GM18870 (cell line): ENCODE measurements around the gene FYB2.

Experiments used
- ATAC-seq: cut with Tn5 transposase; IDR thresholded peaks from one replicate; pipeline ENCODE4 v1.9.1; 2021; ENCODE audit warnings: moderate library complexity; ENCODE audit not compliant: unreplicated experiment

FYB2 gene

DNA sequence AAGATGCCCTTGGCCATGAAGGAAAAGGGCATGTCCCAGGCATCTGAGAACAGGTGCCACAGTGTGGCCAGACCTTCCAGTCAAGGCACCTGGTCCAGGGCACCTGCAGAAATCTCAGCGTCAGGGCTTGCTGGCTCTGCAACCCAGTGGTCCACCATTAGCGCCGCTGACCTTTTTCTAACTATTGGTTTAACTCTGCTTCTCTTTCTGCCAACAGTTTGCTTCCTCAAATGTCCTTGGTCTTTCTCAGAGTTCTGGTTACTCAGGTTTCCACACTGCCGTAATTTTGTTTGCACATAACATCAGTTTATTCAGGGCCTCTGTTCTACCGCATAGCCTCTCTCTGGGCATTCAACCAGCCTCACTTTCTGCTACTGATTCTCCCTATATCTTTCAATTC, 16.5 kb upstream of the FYB2 start:
- no peak for ATAC-seq

DNA sequence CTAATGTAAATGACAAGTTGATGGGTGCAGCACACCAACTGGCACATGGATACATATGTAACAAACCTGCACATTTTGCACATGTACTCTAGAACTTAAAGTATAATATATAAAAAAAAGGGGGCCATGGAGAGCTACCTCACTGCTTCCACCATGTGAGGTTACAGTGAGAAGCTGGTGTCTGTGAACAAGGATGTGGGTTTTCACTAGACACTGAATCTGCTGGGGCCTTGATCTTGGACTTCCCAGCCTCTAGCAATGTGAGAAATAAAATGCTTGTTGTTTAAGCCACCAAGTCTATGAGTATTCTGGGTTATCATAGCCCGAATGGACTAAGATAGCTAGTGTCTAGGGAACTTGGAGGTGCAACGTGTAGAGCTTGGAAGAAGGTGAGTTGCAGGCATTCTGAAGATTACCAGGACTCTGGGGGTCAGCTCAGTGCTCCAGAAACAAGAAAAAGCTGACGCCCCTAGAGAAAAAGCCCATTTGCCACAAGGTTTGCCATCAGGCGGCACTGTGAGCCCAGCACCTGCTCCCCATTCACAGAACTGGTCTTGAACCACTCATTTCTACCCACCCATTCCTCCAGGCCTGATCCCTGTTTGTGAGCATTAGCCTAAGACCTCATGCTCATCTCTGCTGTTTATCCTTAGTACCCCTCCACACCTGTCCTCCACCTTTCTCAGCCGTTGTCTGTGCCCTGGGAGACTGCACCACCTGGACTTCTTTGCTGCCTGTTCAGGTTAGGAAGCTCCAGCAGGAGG, 15.1 kb upstream of the FYB2 start:
- no peak for ATAC-seq

DNA sequence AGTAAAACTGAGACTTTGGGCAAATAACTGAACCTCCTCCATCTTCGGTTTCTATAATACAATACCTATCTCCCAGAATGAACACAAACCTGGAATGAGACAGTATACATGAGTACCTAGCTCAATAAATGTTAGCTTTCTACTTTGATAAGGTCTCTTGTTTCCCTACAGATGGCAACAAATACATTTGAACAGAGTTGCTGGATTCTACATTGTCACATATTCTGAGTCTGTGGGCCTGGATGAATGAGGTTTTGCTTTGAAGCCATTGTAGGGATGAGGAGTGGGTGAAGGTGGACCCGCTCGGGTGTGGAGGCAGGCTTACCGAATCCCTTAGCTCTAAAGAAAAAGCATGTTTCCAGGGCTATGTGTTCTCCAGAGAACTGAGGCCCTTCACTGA, 13.9 kb upstream of the FYB2 start:
- no peak for ATAC-seq

DNA sequence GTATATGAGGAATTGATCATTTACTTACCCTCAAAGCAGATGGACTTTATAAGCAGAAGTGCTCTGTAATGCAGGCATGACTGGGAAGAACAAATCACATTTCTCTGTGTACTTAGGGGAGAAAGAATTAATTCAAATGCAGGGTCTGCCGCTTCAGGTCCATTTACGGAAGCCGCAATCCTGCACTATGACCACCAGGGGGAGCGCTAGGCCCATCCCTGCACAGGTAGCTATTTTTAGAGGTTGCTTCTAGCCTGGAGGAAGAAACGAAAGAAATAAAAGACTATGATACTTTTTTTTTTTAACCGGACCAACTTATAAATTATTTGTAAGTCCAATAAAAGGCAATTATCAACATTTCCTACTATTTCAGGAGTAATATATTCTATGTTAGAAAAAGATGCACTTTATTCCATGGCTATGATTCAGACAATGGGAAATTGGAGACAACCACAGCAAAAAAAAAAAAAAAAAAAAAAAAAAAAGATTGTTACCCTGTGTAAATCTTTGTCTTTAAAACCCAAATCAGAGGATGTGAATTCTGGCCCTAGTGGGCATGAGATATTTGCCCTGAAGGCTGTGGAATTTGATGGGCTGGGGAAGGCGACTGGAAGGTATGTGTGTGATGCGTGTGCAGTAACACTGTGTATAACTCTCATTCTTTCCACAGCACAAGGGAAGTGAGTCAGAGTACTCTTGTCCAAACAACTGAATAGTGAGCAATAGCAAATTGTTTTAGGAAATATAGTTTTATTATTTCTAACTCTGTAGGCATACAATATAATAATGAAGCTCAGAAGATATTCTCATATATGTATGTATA, 12.9 kb upstream of the FYB2 start:
- ATAC-seq = no peak

DNA sequence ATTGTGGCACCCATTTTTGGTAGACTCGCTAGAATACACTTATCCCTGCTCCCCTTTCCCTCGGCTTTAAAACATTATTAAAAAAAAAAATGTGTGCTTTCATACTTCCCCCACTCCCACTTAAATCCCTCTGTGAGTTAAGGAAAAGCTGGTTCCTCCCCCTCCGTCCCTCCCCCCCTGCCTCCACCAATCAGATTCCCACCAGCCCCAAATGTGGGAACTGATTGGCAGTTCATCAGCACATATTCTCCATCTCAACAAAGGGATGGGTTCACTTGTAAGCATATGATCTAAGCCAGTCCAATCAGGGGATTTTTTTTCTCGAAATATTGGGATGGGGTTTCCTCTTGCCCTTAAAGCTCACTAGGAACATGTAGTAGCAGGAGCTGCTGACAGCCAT, 10.8 kb upstream of the FYB2 start:
- ATAC-seq = no peak

DNA sequence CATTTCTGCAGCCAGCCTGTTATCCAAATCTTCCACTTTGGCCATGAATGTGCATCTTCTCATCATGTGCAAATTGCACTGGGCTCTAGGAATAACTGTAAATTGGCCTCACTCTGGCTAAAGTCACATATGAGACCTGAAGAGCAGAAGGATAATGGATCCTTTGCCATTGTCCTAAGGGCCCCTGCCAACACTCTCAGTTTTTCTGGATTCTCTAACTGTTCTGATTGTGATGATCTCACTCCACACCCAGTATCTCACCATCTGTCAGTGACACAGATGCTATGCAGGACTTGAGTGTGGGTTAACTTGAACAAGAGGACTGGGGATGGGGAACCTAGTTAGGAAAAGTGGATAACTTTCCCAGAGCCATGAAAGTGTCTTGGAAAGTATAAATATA, 8.5 kb upstream of the FYB2 start:
- no peak for ATAC-seq

DNA sequence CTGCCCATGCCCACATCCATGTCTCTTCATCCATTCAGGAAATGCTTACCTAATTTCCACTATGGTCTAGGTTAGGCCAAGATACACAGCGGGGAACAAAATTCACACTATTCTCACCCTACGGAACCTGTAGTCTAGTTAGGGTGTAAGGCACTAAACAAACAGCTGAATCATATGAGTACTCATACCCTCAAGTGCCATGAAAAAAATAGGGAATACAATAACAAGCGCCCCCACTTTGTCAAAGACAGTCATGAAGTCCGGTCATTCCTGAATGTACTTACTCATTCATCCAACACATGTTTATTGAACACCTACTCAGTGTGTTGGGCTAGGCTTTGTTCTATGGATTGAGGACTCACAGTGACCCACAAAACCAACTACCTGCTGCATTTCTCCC, 6.2 kb upstream of the FYB2 start:
- no peak for ATAC-seq

DNA sequence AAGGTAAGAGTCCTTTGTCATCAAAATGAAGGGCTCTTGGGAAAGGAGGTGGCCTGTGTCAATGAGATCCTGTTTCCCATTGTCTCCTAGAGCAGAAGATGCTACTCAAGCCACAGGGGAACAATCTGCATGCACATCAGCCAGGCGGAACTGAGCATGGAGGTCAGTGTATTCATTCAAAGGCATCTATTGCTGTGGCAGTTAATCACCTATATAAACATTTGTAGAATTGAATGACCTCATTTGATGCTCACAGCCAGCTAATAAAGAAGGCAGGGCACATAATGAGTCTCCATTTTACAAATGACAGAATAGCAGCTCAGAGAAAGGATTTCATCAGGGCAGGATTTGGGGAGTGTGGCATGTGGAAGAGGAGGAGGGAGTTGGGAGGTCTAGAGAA, 5.7 kb upstream of the FYB2 start:
- ATAC-seq = no peak

DNA sequence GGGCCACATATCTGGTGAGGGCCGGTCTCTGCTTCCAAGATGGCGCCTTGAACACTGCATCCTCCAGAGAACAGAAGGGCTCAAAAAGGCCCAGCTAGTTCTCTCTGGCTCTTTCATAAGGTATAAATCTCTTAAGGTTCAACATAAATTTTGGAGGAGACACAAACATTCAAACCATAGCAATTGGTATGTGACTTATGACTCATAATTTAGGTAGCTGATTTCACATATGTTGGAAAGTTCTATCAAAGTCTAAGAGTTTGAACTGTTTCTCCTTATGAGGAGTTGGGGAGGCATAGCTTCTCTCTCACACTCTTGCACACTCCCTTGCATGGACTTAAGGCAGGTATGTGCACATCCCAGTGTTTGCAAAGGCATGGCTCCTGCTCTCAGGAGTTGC, 5.1 kb upstream of the FYB2 start:
- no peak for ATAC-seq

DNA sequence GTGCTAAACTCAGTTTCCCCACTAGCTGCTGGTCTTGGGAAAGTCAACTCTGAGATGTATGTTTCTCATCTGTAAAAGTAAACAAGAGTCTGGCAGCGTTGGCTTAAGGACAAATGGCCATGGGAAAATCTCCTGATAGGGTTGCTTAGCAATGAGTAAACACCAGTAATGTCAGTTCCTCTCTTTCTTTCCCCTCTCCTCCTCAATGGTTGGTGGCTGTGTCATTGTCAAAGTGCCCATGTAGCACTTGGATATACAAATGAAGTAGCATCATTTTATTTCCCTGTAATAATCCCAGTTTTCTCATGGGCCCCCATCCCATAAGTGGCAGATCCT, 2.2 kb upstream of the FYB2 start:
- no peak for ATAC-seq

DNA sequence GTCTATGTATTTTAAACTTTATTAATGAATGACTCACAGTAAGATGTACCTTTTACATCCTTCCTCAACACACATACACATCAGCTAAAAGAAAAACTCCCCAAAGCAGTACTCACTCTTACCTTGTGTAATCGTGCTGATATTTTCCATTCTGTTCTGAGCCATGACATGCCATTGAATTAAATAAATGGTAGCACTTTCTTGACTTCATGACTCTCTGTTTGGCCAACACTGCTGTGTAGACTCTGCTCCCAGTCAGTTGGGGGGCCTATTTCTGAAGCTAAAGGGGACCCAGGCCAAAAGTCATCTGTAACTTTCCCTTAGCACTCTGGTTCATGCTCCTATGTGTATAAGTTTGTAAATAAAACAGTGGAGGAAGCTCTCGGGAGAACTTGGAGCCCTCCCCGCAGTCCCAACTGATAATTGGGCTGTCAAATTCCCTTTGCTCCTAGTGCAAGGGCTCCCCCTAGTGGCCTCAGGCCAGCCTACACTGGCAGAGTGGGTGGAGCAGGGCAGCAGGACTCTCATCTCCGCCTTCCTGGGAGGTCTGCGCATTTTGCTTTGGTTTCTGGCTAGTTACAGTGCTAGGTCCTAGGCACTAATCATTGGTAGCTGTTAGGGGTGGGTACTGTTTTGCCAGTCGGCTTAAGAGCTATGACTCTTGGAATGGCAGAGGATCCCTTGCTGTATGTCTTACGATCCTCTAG, 1.7 kb upstream of the FYB2 start:
- peak; percentile 42 for ATAC-seq

DNA sequence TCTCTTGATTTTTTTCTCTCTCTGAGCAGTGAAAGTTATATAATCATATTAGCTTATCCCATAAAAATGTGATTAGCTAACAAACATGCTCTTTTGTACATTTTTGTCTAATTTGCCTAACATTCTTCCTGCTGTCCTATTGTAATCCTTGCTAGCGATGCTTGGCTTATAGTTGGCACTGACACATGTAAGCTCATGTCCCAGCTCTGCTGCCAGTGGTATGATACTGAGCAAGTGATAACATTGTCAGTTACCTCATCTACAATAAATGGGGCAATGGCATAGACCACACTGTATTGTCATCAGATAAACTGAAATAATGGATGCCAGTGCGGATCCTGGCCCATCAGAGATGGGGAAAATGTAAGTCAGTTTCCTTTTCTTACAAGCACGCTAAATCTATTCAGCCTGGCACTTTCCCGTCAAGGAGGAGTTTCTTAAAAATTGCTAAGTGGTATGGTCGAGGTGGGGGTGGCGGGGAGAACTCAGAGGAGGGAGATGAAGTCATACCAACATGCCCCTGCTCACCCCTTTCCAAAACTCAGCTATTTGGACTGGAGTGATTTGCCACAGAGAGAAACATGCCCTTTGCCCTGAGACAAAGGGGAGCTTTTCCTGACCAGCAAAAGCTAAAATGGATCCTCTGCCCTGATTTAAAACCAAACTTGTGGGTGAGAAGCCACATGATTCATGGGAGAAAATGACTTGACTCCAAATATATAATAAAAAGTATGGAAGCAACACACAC, 1.3 kb downstream of the FYB2 start:
- no peak for ATAC-seq

DNA sequence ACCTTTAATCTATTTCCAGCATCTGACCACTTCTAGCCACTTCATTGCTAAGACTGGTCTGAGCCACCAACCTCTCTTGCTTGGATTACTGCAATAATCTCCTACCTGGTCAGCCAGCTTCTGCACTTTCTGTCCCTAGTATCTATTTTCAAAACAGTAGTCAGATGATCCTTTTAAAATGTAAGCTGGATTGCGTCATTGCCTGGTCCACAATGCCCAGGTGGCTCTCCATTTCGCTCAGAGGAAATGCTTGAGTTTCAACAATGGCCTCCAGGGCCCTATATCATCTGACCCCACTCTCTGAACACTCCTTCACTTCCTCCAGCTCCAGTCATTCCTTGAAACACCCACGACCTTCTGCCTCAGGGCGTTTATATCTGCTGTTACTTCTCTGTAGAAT, 2.3 kb downstream of the FYB2 start:
- peak; percentile 72 for ATAC-seq

DNA sequence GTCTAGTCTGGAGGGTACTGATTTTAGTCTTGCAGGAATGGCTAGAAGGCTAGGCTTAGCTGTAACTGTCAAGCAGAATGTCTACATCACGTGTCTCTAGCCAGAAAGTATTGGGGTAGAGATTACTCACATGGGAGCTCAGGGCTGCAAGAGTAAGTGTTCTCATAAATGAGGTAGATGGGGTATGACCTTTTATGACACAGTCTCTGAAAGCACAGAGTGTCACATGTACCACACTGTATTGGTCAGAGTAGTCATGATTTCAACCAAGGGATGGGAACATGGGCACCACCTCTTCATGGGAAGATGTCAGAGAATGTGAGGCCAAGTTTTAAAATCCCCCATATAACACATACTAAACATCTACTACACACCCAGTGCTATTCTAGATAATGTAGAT, 2.9 kb downstream of the FYB2 start:
- ATAC-seq = no peak

DNA sequence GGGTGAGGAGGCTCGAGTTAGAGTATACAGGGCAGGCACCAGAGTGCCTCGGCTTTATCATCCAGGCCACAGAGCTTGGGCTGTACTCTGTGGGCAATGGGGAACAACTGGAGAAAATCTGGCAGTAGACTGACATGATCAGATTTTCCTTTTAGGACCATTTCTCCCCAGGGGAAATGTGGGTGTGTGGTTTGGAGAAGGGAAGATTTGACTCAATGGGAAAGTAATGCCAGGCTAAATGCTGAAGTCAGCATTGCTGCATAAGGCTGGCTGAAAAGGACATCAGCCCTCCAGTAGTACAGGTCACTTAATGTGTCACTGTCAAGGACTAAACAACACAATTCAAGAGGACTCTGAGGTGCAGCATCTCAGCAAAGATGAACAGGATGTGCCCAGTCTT, 5.0 kb downstream of the FYB2 start:
- ATAC-seq = no peak

DNA sequence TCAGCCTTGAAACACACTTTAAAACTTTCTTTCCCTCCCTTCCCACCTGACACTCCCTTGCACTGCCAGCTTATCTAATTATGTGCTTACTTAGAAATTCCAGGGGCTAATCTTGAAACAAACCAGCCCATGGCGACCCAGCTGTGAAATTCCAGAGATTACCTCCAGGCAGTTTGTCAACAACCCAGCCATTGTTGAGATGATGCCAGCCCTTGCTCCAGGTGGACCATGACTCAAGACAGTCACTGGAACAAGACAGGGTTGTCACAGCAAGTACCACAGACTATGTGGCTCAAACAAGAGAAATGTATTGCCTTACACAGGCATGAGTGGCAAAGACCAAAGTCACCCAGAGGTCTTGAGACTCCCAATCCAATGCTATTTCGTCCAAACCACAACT, 7.9 kb downstream of the FYB2 start:
- ATAC-seq = no peak

DNA sequence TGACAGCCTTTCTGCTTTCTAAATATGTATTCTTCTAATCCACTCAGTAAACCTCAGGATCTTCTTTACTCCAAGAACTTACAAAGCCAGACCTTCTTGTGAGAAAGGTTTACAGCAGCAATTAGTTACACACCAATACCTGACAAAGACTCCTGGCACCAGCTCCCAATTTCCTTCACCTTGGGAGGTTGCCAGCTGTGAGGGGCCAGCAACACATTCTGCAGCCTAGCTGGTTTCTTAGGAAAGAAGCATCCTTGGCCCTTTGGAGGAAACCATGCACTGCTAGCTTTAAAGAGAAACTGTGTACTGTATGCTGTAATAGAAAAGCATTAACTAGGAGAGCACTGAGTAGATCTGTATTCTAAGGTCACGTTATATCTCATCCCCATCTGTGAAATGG, 10.8 kb downstream of the FYB2 start:
- no peak for ATAC-seq

DNA sequence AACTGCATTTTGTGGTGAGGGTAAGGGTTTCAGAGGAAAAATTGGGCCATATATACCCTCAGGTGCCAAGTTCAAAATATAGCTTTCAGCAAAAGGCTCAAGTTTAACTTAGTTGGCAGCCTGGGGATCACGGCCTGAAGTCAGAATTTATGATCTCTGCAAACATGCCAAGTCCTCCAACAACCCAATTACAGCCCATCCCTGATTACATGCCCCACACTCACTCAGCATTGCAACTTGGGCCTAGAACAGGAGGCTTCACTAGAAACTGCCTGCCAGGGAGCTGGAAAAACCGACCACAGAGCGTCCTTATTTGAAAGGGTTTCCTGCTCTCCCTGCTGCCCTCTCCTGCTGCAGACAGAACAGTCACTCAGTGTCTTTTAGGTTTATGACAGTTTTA, 12.4 kb downstream of the FYB2 start:
- ATAC-seq = no peak

DNA sequence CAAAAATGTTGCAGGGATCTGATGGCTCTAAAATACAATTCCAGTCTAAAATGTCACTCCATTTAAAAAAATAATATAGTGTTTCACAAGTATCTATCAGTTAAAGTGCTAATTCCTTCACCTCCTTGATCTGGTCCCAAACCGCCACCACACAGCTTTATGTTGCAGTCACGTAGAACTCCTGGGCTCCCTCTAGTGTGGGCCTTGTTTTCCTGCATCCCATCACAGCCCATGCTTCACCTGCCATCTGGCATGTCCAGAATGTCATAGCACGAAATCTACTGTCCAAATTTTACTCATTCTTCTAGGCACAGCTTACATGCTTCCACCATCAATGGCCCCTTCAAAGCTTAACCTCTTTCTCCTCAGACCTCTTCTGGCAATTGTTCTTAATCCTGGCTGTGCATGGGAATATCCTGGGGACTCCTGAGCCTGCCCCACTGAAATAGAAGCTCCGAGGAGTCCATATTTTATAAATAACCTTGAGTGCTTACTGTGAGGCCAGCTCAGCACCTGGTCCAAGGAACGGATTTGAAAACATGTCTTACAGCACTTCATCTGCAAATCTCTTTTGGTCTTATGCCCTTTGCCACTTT, 15.5 kb downstream of the FYB2 start:
- no peak for ATAC-seq

DNA sequence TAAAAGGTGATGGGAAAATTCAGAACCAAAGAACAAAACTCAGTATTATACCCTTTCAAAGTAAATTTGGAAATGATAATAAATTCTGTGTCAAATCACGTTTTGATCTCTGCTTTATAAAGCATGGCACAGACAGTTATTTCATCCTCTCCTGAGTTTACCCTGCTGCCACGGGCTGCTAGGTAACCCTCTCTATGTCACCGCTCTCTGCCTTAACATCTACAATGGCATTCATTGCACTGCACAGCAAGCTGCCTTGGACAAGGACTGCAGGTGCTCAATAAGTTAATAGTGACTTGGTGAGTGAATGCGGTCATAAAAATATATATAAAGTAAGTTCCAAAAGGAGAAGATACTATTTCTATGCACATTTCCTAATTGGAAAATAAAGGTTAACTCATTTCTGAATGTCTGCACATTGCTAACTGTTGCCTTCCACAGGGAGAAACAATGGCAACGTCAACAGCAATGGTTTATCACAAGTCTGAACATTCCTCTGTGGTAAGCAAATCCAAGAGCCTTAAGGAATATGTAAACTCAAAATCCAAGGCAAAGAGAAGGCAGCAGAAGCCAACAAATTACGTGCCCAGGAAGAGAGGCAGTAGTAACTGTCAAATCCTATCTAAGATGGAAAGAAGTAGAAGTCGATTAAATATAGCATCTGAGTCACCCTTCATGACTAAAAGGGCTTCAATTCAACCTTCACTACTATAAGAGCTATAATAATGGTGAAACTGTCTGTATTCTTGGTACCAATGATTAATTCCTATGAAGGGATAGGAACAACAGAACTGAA, 19.4 kb downstream of the FYB2 start:
- no peak for ATAC-seq
